Activated T-helper 17 cell treated with anti-CD3 and anti-CD28 coated beads, Interleukin-2, amount 50 U/mL, for 72 hours (primary cell): Measurements from ENCODE around the gene MVD. TPM values are rescaled to one million over a fixed set of nuclear protein-coding genes. Genes with fewer than 3 reads are reported as not detected.

Experiments used
- ATAC-seq: fragments of 150-1000 bp; cut with Tn5 transposase; replicated peaks from 2 replicates; pipeline ENCODE4 v1.10.0; 2021; ENCODE audit warnings: mild to moderate bottlenecking, moderate library complexity
- H3K27ac Mint-ChIP-seq: one replicate; pipeline ENCODE4 v1.8.0; 2022; ENCODE audit warnings: mixed read lengths
- H3K27me3 Mint-ChIP-seq: one replicate; pipeline ENCODE4 v1.8.0; 2022; ENCODE audit warnings: mixed read lengths
- H3K36me3 Mint-ChIP-seq: one replicate; pipeline ENCODE4 v1.8.0; 2022; ENCODE audit warnings: low read depth, mild to moderate bottlenecking, mixed read lengths
- H3K4me1 Mint-ChIP-seq: one replicate; pipeline ENCODE4 v1.8.0; 2022; ENCODE audit warnings: mixed read lengths
- H3K4me3 Mint-ChIP-seq: one replicate; pipeline ENCODE4 v1.8.0; 2022; ENCODE audit warnings: mild to moderate bottlenecking, mixed read lengths
- H3K9me3 Mint-ChIP-seq: one replicate; pipeline ENCODE4 v1.8.0; 2022; ENCODE audit warnings: mixed read lengths
- total RNA-seq, 2 donors: library from RNA; stranded (reverse); gene quantifications; one replicate each; pipeline ENCODE4 v1.2.3, GENCODE V29; 2022

Gene MVD
- total RNA-seq, 2 donors from 2014 or later, result 84.3 to 93.2 TPM

GRCh38 chr16:88691924-88692560, 29.2 kb upstream of the MVD start:
- peaks cover 7% of the 10 kb centered on the region for H3K4me1 Mint-ChIP-seq
- no peaks in the 10 kb centered on the region for H3K36me3 Mint-ChIP-seq
- no peaks in the 10 kb centered on the region for H3K27me3 Mint-ChIP-seq
- H3K4me3 Mint-ChIP-seq, result peak overlapping the region; percentile 43
- ATAC-seq, result peak; percentile 61
- no peak overlapping the region for H3K27ac Mint-ChIP-seq
- no peaks in the 10 kb centered on the region for H3K9me3 Mint-ChIP-seq

GRCh38 chr16:88691129-88691813, 28.4 kb upstream of the MVD start:
- no peak for ATAC-seq
- peak overlapping the region; percentile 11 for H3K27ac Mint-ChIP-seq
- no peaks in the 10 kb centered on the region for H3K9me3 Mint-ChIP-seq
- H3K4me3 Mint-ChIP-seq, result peak overlapping the region; percentile 43
- H3K27me3 Mint-ChIP-seq, result no peaks in the 10 kb centered on the region
- H3K36me3 Mint-ChIP-seq, result no peaks in the 10 kb centered on the region
- peaks cover 7% of the 10 kb centered on the region for H3K4me1 Mint-ChIP-seq

GRCh38 chr16:88690341-88691128, 27.6 kb upstream of the MVD start:
- Mint-ChIP-seq H3K9me3 (no peaks in the 10 kb centered on the region), H3K27ac (peak overlapping the region; percentile 11), H3K4me1 (peaks cover 7% of the 10 kb centered on the region), H3K27me3 (no peaks in the 10 kb centered on the region), H3K36me3 (no peaks in the 10 kb centered on the region), H3K4me3 (peak overlapping the region; percentile 43)
- no peak for ATAC-seq

- no peaks in the 10 kb centered on the region for H3K27me3 Mint-ChIP-seq
- no peak overlapping the region for H3K4me3 Mint-ChIP-seq
- H3K27ac Mint-ChIP-seq, result no peak overlapping the region
- peaks cover 14% of the 10 kb centered on the region for H3K4me1 Mint-ChIP-seq
- no peaks in the 10 kb centered on the region for H3K9me3 Mint-ChIP-seq
- H3K36me3 Mint-ChIP-seq, result no peaks in the 10 kb centered on the region
- ATAC-seq, result no peak
Measured at GRCh38 chr16:88688013-88688778, 25.3 kb upstream of the MVD start.

- Mint-ChIP-seq H3K27me3 (no peaks in the 10 kb centered on the region), H3K27ac (no peak overlapping the region), H3K9me3 (no peaks in the 10 kb centered on the region), H3K4me3 (no peak overlapping the region), H3K4me1 (peaks cover 14% of the 10 kb centered on the region), H3K36me3 (no peaks in the 10 kb centered on the region)
- no peak for ATAC-seq
Measured at GRCh38 chr16:88687676-88688012, 24.8 kb upstream of the MVD start.

GRCh38 chr16:88687254-88687576, 24.3 kb upstream of the MVD start:
- ATAC-seq, result no peak
- Mint-ChIP-seq H3K9me3 (no peaks in the 10 kb centered on the region), H3K27ac (no peak overlapping the region), H3K27me3 (no peaks in the 10 kb centered on the region), H3K4me1 (peaks cover 18% of the 10 kb centered on the region), H3K4me3 (no peak overlapping the region), H3K36me3 (no peaks in the 10 kb centered on the region)

GRCh38 chr16:88686439-88687253, 23.8 kb upstream of the MVD start, which contains the start of gene SNAI3:
Gene SNAI3, minus strand, starts transcription at chr16:88686507. Its CDS starts 101 bp downstream, at chr16:88686406.
- peak; percentile 89 for ATAC-seq
- no peaks in the 10 kb centered on the region for H3K36me3 Mint-ChIP-seq
- H3K4me1 Mint-ChIP-seq, result peaks cover 20% of the 10 kb centered on the region
- no peak within 1 kb of the TSS for H3K27ac Mint-ChIP-seq
- peak within 1 kb of the TSS; percentile 72 for H3K4me3 Mint-ChIP-seq
- no peaks in the 10 kb centered on the region for H3K27me3 Mint-ChIP-seq
- no peaks in the 10 kb centered on the region for H3K9me3 Mint-ChIP-seq

GRCh38 chr16:88686062-88686438, 23.2 kb upstream of the MVD start:
- Mint-ChIP-seq H3K4me3 (peak overlapping the region; percentile 72), H3K9me3 (no peaks in the 10 kb centered on the region), H3K4me1 (peaks cover 21% of the 10 kb centered on the region), H3K36me3 (peaks cover under 1% of the 10 kb centered on the region), H3K27me3 (no peaks in the 10 kb centered on the region), H3K27ac (no peak overlapping the region)
- ATAC-seq, result peak; percentile 49

- Mint-ChIP-seq H3K27ac (no peak overlapping the region), H3K27me3 (no peaks in the 10 kb centered on the region), H3K36me3 (peaks cover 5% of the 10 kb centered on the region), H3K4me3 (peak overlapping the region; percentile 72), H3K4me1 (peaks cover 18% of the 10 kb centered on the region), H3K9me3 (no peaks in the 10 kb centered on the region)
- peak; percentile 12 for ATAC-seq
Measured at GRCh38 chr16:88685156-88686061, 22.5 kb upstream of the MVD start.

- H3K36me3 Mint-ChIP-seq, result peaks cover 11% of the 10 kb centered on the region
- H3K9me3 Mint-ChIP-seq, result no peaks in the 10 kb centered on the region
- H3K27me3 Mint-ChIP-seq, result no peaks in the 10 kb centered on the region
- ATAC-seq, result no peak
- H3K4me3 Mint-ChIP-seq, result peak overlapping the region; percentile 72
- no peak overlapping the region for H3K27ac Mint-ChIP-seq
- H3K4me1 Mint-ChIP-seq, result peaks cover 17% of the 10 kb centered on the region
Measured at GRCh38 chr16:88684569-88685155, 21.8 kb upstream of the MVD start.

- Mint-ChIP-seq H3K4me1 (peaks cover 17% of the 10 kb centered on the region), H3K36me3 (peaks cover 11% of the 10 kb centered on the region), H3K9me3 (no peaks in the 10 kb centered on the region), H3K27me3 (no peaks in the 10 kb centered on the region), H3K27ac (peak overlapping the region; percentile 76), H3K4me3 (peak overlapping the region; percentile 75)
- peak; percentile 73 for ATAC-seq
Measured at GRCh38 chr16:88681709-88682451, 19.0 kb upstream of the MVD start.

- Mint-ChIP-seq H3K4me1 (peaks cover 17% of the 10 kb centered on the region), H3K9me3 (no peaks in the 10 kb centered on the region), H3K27ac (peak overlapping the region; percentile 76), H3K4me3 (peak overlapping the region; percentile 75), H3K27me3 (no peaks in the 10 kb centered on the region), H3K36me3 (peaks cover 11% of the 10 kb centered on the region)
- no peak for ATAC-seq
Measured at GRCh38 chr16:88681084-88681680, 18.3 kb upstream of the MVD start.
